Transverse colon (tissue), 3 donors: Measurements from ENCODE around the gene AHSG.

Experiments
- CTCF ChIP-seq, 5 experiments: fragments of 200-600 bp in 3 of 5; fragments of 450-650 bp in 2 of 5; sonication (generic) in 3 of 5; IDR thresholded peaks; 1 replicate in 2 of 5; 2 replicates in 3 of 5; pipeline ENCODE4 v1.5.1; 2016 to 2017; ENCODE audit warnings: antibody characterized with exemption in 5 of 5, inconsistent platforms in 3 of 5, mild to moderate bottlenecking in 2 of 5, moderate library complexity in 1 of 5
- POLR2A ChIP-seq: fragments of 450-650 bp; IDR thresholded peaks from one replicate; pipeline ENCODE4 v1.6.1; 2016; ENCODE audit warnings: antibody characterized with exemption, mild to moderate bottlenecking, moderate library complexity

GRCh38 chr3:186668426-186668825, 55.6 kb downstream of the AHSG start:
- TF ChIP-seq POLR2A (no peak), CTCF (IDR thresholded peaks at IDR 0.05) (no peak)
